Endothelial cell of umbilical vein (primary cell): ENCODE measurements around the gene ABCC4. TPM values are rescaled to one million over a fixed set of nuclear protein-coding genes. Genes with fewer than 3 reads are reported as not detected.

ENCODE experiments used
- BruUV-seq: library from RNA; stranded (reverse); fragments of 400-500 nt; replicated peaks from 2 replicates; lab custom pipeline; 2021; lab: Mats Ljungman, UMichigan
- CTCF ChIA-PET: fragments of 300-600, 350-600 bp; sonication (Branson Sonifier 250); formaldehyde crosslinking; loops from one replicate; lab custom pipeline; 2021; ENCODE audit warnings: antibody characterized with exemption, inconsistent platforms; lab: Charles Lee
- POLR2A ChIA-PET: fragments of 300-600, 350-600 bp; sonication (Branson Sonifier 250); formaldehyde crosslinking; loops from one replicate; lab custom pipeline; 2021; ENCODE audit warnings: antibody characterized with exemption, inconsistent platforms; lab: Charles Lee
- DNase-seq: peaks from one replicate; pipeline ENCODE4 v3.0.0-alpha.2; 2011; ENCODE audit warnings: low read depth, low spot score
- FAIRE-seq: peaks from 2 replicates; lab custom pipeline; 2011; peaks lifted over from hg19 to GRCh38; lab: Jason Lieb, UNC
- H2AFZ ChIP-seq: 2 replicates; pipeline ENCODE4 v1.6.0; 2012; ENCODE audit warnings: low read depth, low read length, control low read depth, inconsistent platforms
- H3K27ac ChIP-seq: 2 replicates; pipeline ENCODE4 v1.5.1; 2011; ENCODE audit warnings: low read depth, mild to moderate bottlenecking, control low read depth, low read length, moderate library complexity; ENCODE audit not compliant: insufficient read depth
- H3K27me3 ChIP-seq, 2 experiments: 2 replicates each; pipeline versions ENCODE4 v1.6.0 to v1.6.1; 2011; ENCODE audit warnings: low read length in 2 of 2, mixed read lengths in 1 of 2; ENCODE audit not compliant: control insufficient read depth in 2 of 2, insufficient read depth in 2 of 2
- H3K36me3 ChIP-seq, 2 experiments: 2 replicates in 1 of 2; 3 replicates in 1 of 2; pipeline ENCODE4 v1.5.1; 2011; ENCODE audit warnings: low read length in 2 of 2, mild to moderate bottlenecking in 1 of 2, moderate library complexity in 1 of 2; ENCODE audit not compliant: control insufficient read depth in 2 of 2, insufficient read depth in 2 of 2; ENCODE audit errors: extremely low read depth in 1 of 2
- H3K4me1 ChIP-seq: 3 replicates; pipeline ENCODE4 v1.5.1; 2011; ENCODE audit warnings: mild to moderate bottlenecking, low read length; ENCODE audit not compliant: control insufficient read depth, insufficient read depth; ENCODE audit errors: extremely low read depth
- H3K4me2 ChIP-seq: 2 replicates; pipeline ENCODE4 v1.6.1; 2011; ENCODE audit warnings: low read length, control low read depth, mixed read lengths; ENCODE audit not compliant: insufficient read depth
- H3K4me3 ChIP-seq, 3 experiments: fragments of 200-600 bp in 1 of 3; sonication (generic), shearing (Covaris generic) in 1 of 3; replicated peaks in 1 of 3; 2 replicates each; pipeline ENCODE4 v1.5.1; 2011 to 2016; ENCODE audit warnings: control low read depth in 3 of 3, low read length in 3 of 3, mild to moderate bottlenecking in 2 of 3, inconsistent platforms in 1 of 3, low read depth in 1 of 3, moderate library complexity in 1 of 3; ENCODE audit not compliant: insufficient read depth in 1 of 3
- H3K79me2 ChIP-seq: 2 replicates; pipeline ENCODE4 v1.6.0; 2012; ENCODE audit warnings: low read length, inconsistent platforms; ENCODE audit not compliant: control insufficient read depth, insufficient read depth
- H3K9ac ChIP-seq: replicated peaks from 2 replicates; pipeline ENCODE3; 2011; ENCODE audit warnings: low read length, control low read depth; ENCODE audit not compliant: insufficient read depth; ENCODE audit errors: extremely low read depth
- H3K9me1 ChIP-seq: replicated peaks from 3 replicates; pipeline ENCODE4 v1.6.0; 2011; ENCODE audit warnings: mild to moderate bottlenecking, low read length; ENCODE audit not compliant: control insufficient read depth, insufficient read depth; ENCODE audit errors: extremely low read depth
- H3K9me3 ChIP-seq: replicated peaks from 2 replicates; pipeline ENCODE4 v1.5.1; 2012; ENCODE audit warnings: low read length, inconsistent platforms; ENCODE audit not compliant: control insufficient read depth, insufficient read depth
- H4K20me1 ChIP-seq: replicated peaks from 2 replicates; pipeline ENCODE3; 2011; ENCODE audit warnings: mild to moderate bottlenecking, low read length; ENCODE audit not compliant: control insufficient read depth, insufficient read depth; ENCODE audit errors: extremely low read depth
- CTCF ChIP-seq, 2 donors: IDR thresholded peaks; 1 replicate in 1 of 2; 2 replicates in 1 of 2; pipeline ENCODE4 v1.5.1; 2011; ENCODE audit warnings: low read length in 2 of 2, mild to moderate bottlenecking in 2 of 2, moderate library complexity in 2 of 2, control low read depth in 1 of 2, inconsistent platforms in 1 of 2, low read depth in 1 of 2; ENCODE audit not compliant: insufficient read depth in 1 of 2; ENCODE audit errors: extremely low read depth in 1 of 2
- EZH2 ChIP-seq: IDR thresholded peaks from 2 replicates; pipeline ENCODE4 v1.6.1; 2012; ENCODE audit warnings: borderline replicate concordance, low read depth, mild to moderate bottlenecking, moderate library complexity, low read length, inconsistent platforms; ENCODE audit not compliant: severe bottlenecking
- FOS ChIP-seq: IDR thresholded peaks from 2 replicates; pipeline ENCODE4 v1.6.1; 2011; ENCODE audit warnings: mild to moderate bottlenecking, low read length, moderate library complexity, borderline replicate concordance; ENCODE audit not compliant: insufficient read depth
- GATA2 ChIP-seq: IDR thresholded peaks from 2 replicates; pipeline ENCODE4 v1.7.0; 2011; ENCODE audit warnings: low read depth, mild to moderate bottlenecking, moderate library complexity, mixed read lengths, low read length; ENCODE audit not compliant: insufficient read length, insufficient read depth
- JUN ChIP-seq: IDR thresholded peaks from 2 replicates; pipeline ENCODE4 v1.6.1; 2011; ENCODE audit warnings: borderline replicate concordance, low read depth; ENCODE audit not compliant: insufficient read length, insufficient read depth
- MAX ChIP-seq: IDR thresholded peaks from 2 replicates; pipeline ENCODE4 v1.6.1; 2011; ENCODE audit not compliant: insufficient read depth, insufficient read length
- MYC ChIP-seq: IDR thresholded peaks from one replicate; pipeline ENCODE4 v1.6.1; 2011; ENCODE audit warnings: mild to moderate bottlenecking, low read depth, low read length
- POLR2A ChIP-seq: IDR thresholded peaks from 2 replicates; pipeline ENCODE4 v1.6.1; 2012; ENCODE audit warnings: low read depth, mild to moderate bottlenecking, control low read depth, low read length
- POLR2AphosphoS5 ChIP-seq: IDR thresholded peaks from 2 replicates; pipeline ENCODE4 v1.6.1; 2012; ENCODE audit warnings: low read depth, mild to moderate bottlenecking, control low read depth, low read length, moderate library complexity; ENCODE audit not compliant: insufficient read depth
- dilution Hi-C: fragments of 300-500 bp; cut with MboI; formaldehyde crosslinking; loops from one replicate; pipeline ENCODE4 v1.15.0; 2019; ENCODE audit warnings: low sequenced_read_pairs; ENCODE audit not compliant: extremely low pct_ligation_motif_present
- intact Hi-C: fragments of 100-400 bp; cut with micrococcal nuclease; formaldehyde crosslinking; loops from one replicate; pipeline ENCODE4 v1.10.0; 2022
- polyA plus RNA-seq, 4 experiments: library from polyadenylated mRNA; depleted of rRNA in 3 of 4; stranded (reverse) in 3 of 4; unstranded in 1 of 4; fragments of >200 nt; gene quantifications; 2 replicates each; pipeline versions ENCODE4 v1.2.1 to v1.2.3, GENCODE V29; 2011 to 2012; ENCODE audit warnings: missing spikeins in 1 of 4
- total RNA-seq: library from RNA; stranded (reverse); gene quantifications from 2 replicates; pipeline ENCODE4 v1.2.3, GENCODE V29; 2021

ABCC4 gene
- total and polyA plus RNA-seq, 2 donors (not counting 3 experiments of a cell fraction or from before 2014, with no cell fraction given): 9.2 to 15.9 TPM

- dilution Hi-C loops: no loop called here
- H3K27me3 ChIP-seq: peaks cover 0 to 2% of the 10 kb centered on the region in 2 experiments
- H3K4me3 ChIP-seq: no peak overlapping the region
- no peak overlapping the region for H3K9ac ChIP-seq
- peaks cover under 1% of the 10 kb centered on the region for H3K4me1 ChIP-seq
- H3K79me2 ChIP-seq: no peaks in the 10 kb centered on the region
- intact Hi-C loops: no loop called here
- CTCF ChIA-PET: interaction anchor here (1.3 kb wide), 1 partner anchor 52 kb away, joined by 5 read pairs; no protein-coding TSS in a partner anchor
- TF ChIP-seq GATA2 (no peak), JUN (no peak), FOS (no peak)
- H4K20me1 ChIP-seq: no peaks in the 10 kb centered on the region
- no peaks in the 10 kb centered on the region for H3K36me3 ChIP-seq
- H2AFZ ChIP-seq: no peak overlapping the region
- no TSS peak for BruUV-seq
- H3K9me3 ChIP-seq: no peaks in the 10 kb centered on the region
- DNase-seq: no peak
- POLR2A ChIA-PET: no interaction called here
- no peak overlapping the region for H3K4me2 ChIP-seq
- H3K9me1 ChIP-seq: no peaks in the 10 kb centered on the region
- H3K27ac ChIP-seq: no peak overlapping the region
- no peak for FAIRE-seq
These were observed 48.0 kb upstream of the ABCC4 start for GRCh38 chr13:95349267-95349666.

GRCh38 chr13:95343944-95344343 lies 42.7 kb upstream of the ABCC4 start:
- Histone ChIP-seq H3K36me3 (no peaks in the 10 kb centered on the region), H4K20me1 (no peaks in the 10 kb centered on the region), H3K9me1 (no peaks in the 10 kb centered on the region), H3K9me3 (no peaks in the 10 kb centered on the region), H3K9ac (no peak overlapping the region), H2AFZ (no peak overlapping the region), H3K27ac (peak overlapping the region; percentile 55), H3K27me3 (peaks cover 0 to 2% of the 10 kb centered on the region in 2 experiments), H3K4me1 (peaks cover 4% of the 10 kb centered on the region), H3K4me2 (no peak overlapping the region), H3K4me3 (no peak overlapping the region), H3K79me2 (no peaks in the 10 kb centered on the region)
- no TSS peak for BruUV-seq
- dilution Hi-C loops: no loop called here
- CTCF ChIA-PET: no interaction called here
- TF ChIP-seq EZH2: no peak
- no peak for TF ChIP-seq MAX
- TF ChIP-seq POLR2A: peak; percentile 33
- TF ChIP-seq FOS: peak; percentile 64
- TF ChIP-seq GATA2: peak; percentile 83
- peak; percentile 45 for TF ChIP-seq POLR2AphosphoS5
- no peak for TF ChIP-seq MYC
- TF ChIP-seq CTCF (IDR thresholded peaks at IDR 0.05; ENCODE audit: extremely low read depth in 1 of 2, insufficient read depth in 1 of 2, low read depth in 1 of 2, low read length in 2 of 2): no peak
- TF ChIP-seq JUN: peak; percentile 77
- intact Hi-C loops: loop anchor here (1.0 kb wide), 1 partner anchor 43 kb away; the partner anchor contains the start of gene ABCC4
- POLR2A ChIA-PET: no interaction called here
- peak; percentile 97 for DNase-seq
- FAIRE-seq: peak; percentile 94
